Ramos (cell line): Measurements from ENCODE around the gene GORASP1.

ENCODE experiments used
- in situ Hi-C: fragments of 300-500 bp; cut with MboI; formaldehyde crosslinking; loops from one replicate; pipeline ENCODE4 v1.14.3; 2022; ENCODE audit warnings: low sequenced_read_pairs; ENCODE audit not compliant: unreplicated experiment

The GORASP1 gene

DNA sequence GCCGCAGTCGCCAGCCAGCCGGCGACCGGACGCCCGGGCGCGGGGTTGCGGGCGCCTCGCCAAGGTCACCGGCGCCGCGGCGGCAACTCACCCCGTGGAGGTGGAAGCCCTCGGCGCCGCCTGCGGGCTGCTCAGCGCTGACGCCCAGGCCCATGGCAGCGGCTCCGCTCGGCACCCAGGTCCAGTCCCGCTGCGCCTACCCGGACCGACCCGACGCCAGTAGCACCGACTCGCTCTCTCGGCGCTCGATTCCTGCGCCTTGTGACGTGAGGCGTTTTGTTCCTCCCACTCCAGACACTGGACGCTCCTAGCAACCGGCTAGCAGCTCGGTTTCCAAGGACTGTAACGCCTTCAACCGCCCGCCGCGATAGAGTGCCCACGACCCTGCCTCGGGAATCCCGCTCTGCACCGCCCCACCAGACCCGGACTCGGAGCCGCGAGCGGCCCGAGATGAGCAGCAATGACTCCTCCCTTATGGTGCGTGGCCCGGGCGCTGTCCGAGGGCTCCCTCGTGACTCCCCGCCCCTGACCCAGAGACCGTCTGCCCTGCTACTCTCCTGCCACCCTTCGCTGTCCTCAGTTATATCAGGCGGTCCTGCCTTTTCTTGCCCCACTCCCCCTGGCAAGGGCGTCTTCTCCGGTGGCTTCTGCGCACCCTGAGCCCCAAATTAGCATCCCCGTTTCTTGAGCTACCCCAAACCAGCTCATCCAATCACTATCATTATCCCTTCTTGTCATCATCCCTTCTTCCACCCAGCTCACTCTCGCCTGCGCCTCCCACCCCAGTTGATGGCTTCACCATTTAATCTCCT lies at the start of gene GORASP1, which contains the start of gene TTC21A:
TSS of gene GORASP1 (minus strand) at position 240 of the 812 bp plus-strand sequence. CDS start at position 154, 86 bp downstream.
TSS of gene TTC21A (plus strand) at position 293 of the 812 bp plus-strand sequence. CDS start at position 451, 158 bp downstream.
- in situ Hi-C loops = no loop called here

DNA sequence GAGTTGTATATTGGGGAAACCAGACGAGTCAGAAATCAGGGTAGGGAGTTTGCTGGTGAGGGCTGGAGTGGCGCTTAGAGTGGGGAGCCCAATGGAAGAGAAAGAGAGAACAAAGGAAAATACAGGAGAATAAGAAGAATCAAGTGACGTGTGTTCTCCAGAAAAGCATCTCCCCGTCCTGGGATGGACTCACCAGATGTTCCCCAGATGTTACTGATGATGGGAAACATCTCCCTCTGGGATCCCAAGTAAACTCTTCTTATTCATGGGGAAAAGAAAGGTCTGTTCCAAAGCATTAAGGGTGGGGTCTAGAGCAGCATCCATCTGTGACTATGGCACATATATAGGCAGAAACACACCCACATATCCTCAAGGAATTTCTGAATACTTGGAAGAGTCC lies 49.0 kb upstream of the GORASP1 start:
- in situ Hi-C loops = no loop called here

GRCh38 chr3:39154280-39155021 lies 47.0 kb upstream of the GORASP1 start:
- in situ Hi-C loops = no loop called here

DNA sequence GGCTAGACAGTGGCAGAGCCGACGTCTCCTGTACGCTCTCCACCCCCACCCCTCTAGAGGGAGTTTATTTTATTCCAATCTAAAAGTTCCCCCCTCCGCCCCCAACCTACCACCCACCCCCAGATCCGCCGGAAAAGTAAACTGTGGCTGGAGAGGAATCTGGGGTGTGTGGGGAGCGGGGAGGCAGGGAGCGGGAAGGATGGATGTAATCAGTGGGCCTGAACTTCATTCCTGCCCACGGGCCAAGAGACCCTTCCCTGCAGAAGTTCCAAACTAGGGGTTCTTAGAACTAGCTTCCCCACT lies 46.5 kb upstream of the GORASP1 start:
- in situ Hi-C loops = no loop called here

GRCh38 chr3:39150803-39151631 lies 43.6 kb upstream of the GORASP1 start:
- in situ Hi-C loops = no loop called here

DNA sequence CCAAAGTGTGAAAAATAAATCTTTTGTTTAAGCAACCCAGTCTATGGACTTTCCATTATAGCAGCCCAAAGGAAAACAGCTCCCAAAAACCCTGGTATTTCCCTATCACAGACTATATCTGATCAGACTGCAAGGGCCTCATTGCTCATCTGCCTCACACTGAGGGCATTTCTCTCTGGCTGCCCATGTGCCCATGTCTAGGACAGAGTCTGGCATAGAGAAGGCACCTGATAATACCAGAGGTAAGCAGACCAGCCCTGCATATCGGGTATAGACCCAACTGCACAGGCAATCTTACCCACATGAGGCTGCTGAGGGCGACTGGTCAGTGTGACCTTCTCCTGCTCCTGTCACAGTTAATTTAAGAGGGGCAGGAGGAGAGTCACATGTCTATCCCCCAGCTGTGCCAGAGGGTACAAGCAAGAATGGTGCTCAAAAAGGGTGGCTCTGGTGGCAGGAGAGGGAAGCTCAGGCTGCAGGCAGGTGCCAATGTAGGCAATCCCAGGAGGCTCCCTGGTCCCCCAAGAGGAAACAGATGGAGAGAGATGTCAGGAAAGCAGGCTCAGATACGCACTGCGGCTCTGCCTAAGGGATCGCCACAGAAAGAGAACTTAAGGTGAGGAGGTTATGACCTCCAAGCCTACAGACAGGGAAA lies 42.8 kb upstream of the GORASP1 start:
- in situ Hi-C loops = no loop called here

GRCh38 chr3:39149498-39150147 lies 42.2 kb upstream of the GORASP1 start:
- in situ Hi-C loops = no loop called here

- in situ Hi-C loops = no loop called here
These were observed 41.6 kb upstream of the GORASP1 start for GRCh38 chr3:39149059-39149455.

GRCh38 chr3:39148435-39149058 lies 41.1 kb upstream of the GORASP1 start:
- in situ Hi-C loops = no loop called here

- in situ Hi-C loops = no loop called here
These were observed 40.4 kb upstream of the GORASP1 start for GRCh38 chr3:39147711-39148434.

GRCh38 chr3:39146611-39147591 lies 39.5 kb upstream of the GORASP1 start:
- in situ Hi-C loops = no loop called here

GRCh38 chr3:39146083-39146501 lies 38.7 kb upstream of the GORASP1 start:
- in situ Hi-C loops = no loop called here

- in situ Hi-C loops = no loop called here
These were observed 37.4 kb upstream of the GORASP1 start for GRCh38 chr3:39144748-39145380.

DNA sequence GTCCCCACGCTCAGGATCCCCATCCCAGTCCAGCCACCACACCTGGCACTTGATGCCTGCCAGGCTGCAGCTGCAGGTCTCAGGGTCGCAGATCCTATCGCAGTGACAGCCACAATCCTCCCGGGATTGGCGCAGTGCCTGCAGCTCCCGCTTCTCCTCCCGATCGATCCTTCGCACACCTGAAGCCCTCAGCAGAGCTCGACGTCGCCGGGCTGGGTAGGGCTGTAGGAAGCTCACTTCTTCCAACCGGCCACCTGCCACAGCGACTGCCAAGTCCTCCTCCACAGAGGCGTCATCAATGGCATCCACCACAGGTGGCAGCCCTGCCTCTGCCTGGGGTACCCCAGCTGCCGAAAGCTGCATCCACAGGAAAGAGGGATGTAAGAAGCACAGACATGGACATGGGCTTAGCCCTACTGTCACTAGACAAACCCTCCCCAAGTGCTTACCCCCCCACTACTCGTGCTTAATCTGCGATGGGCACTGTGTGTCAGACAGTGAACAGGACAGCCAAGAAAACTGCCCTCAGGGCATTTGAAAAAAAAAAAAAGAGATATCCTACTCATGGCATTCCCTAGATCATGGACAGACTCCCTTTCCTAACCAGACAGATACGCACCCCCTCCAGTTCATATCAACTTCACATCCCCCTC lies 36.8 kb upstream of the GORASP1 start:
- in situ Hi-C loops = no loop called here

GRCh38 chr3:39143051-39143885 lies 35.8 kb upstream of the GORASP1 start:
- in situ Hi-C loops = no loop called here

- in situ Hi-C loops = no loop called here
These were observed 34.6 kb upstream of the GORASP1 start for GRCh38 chr3:39142067-39142466.
